Esophagus squamous epithelium (tissue), 5 donors: ENCODE data around the gene ENTPD2. TPM values are rescaled to one million over a fixed set of nuclear protein-coding genes. Genes with fewer than 3 reads are reported as not detected.
"Not testable (repeated sequence)": the region's sequence is repeated elsewhere in the genome, so short reads cannot be mapped to it uniquely, and the experiment has no call there.

Experiments used
- DNase-seq: peaks from one replicate; lab custom pipeline; 2025; lab: John Stamatoyannopoulos, UW
- H3K27ac ChIP-seq, 4 donors: fragments of 200-600 bp; sonication (generic); one replicate each; pipeline ENCODE4 v1.5.1; 2016 to 2019; ENCODE audit warnings: mild to moderate bottlenecking in 1 of 4
- H3K27me3 ChIP-seq, 4 donors: fragments of 200-600 bp; sonication (generic); 1 replicate in 3 of 4; 2 replicates in 1 of 4; pipeline versions ENCODE4 v1.5.1 to v1.6.0; 2017 to 2021; ENCODE audit warnings: antibody characterized with exemption in 1 of 4
- H3K36me3 ChIP-seq, 3 donors: fragments of 200-600 bp; sonication (generic); one replicate each; pipeline ENCODE4 v1.5.1; 2016 to 2019
- H3K4me1 ChIP-seq, 3 donors: fragments of 200-600 bp; sonication (generic); one replicate each; pipeline ENCODE4 v1.5.1; 2017 to 2019
- H3K4me3 ChIP-seq, 4 donors: fragments of 200-600 bp; sonication (generic); 1 replicate in 3 of 4; 2 replicates in 1 of 4; pipeline ENCODE4 v1.5.1; 2016 to 2019; ENCODE audit warnings: mild to moderate bottlenecking in 2 of 4, moderate library complexity in 1 of 4
- H3K9me3 ChIP-seq, 3 donors: fragments of 200-600 bp; sonication (generic); one replicate each; pipeline ENCODE4 v1.5.1; 2016 to 2019
- POLR2A ChIP-seq, 4 donors: fragments of 450-650 bp; IDR thresholded peaks; one replicate each; pipeline ENCODE4 v1.6.1; 2017; ENCODE audit warnings: antibody characterized with exemption in 4 of 4, mild to moderate bottlenecking in 4 of 4, moderate library complexity in 3 of 4
- WGBS, 2 donors: methylation state at CpG; one replicate each; pipeline ENCODE4 v1.1.5; 2018; 5-methylcytosine and 5-hydroxymethylcytosine counted together
- intact Hi-C: fragments of 100-400 bp; cut with DNase I; formaldehyde crosslinking; loops from one replicate; pipeline ENCODE4 v1.15.0; 2022
- total RNA-seq, 4 donors: library from RNA; depleted of rRNA; stranded (reverse); fragments of >200 nt; gene quantifications; one replicate each; pipeline ENCODE4 v1.1.0, GENCODE V29; 2016
- TF ChIP-seq, protein P1 (sequence below), 6 experiments: fragments of 450-650 bp in 4 of 6; fragments of 200-600 bp in 2 of 6; sonication (generic) in 2 of 6; IDR thresholded peaks; one replicate each; pipeline ENCODE4 v1.5.1; 2016 to 2019; ENCODE audit warnings: antibody characterized with exemption in 6 of 6, mild to moderate bottlenecking in 4 of 6, moderate library complexity in 4 of 6
- donor health status: DM: yes; HTN: yes; CAD: no.

The ENTPD2 gene
- total RNA-seq, 4 donors from 2014 or later = 0.47 to 1.3 (median 0.86) TPM

DNA sequence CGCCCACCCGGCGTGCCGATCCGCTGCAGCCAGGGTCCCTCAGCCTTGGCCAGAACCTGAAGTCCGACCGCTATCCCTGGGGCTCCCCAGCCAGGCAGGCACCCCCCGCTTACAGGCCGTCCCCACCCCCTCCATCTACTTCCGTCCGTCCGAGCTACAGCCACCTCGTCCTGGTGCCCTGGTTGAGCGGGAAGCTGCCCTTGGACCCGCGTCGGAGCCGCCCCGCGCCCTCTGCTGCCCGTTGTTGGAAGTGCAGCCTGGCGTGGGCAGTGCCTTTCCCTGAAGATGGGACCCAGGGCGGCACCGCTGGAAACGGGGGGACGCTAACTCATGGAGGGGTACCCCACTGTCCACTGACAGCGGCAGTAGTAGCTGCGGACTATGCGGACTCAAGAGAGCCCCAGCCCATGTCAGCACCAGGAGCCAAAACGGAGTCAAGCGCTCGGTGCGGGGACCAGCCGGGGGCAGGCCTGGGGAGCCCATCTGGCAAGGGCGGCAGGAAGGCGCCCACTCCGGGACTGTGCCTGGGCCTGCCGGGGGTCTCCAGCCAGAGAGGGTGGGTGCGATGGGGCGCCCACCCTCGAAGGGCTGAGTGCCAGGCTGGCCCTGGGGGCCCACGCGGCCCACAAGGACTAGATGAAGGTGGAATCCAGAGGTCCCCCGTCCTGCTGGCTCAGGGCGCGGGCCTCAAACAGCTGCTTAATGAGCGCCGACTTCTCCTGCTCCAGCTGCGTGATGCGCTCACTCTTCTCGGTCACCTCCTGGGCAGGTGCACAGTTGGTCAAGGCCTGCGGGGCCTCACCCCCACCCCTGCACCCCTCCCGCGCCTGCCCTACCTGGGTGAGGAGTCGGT is 10.4 kb upstream of the ENTPD2 start:
- Histone ChIP-seq H3K27me3 (peaks cover 0 to 15% (median 0%) of the 10 kb centered on the region in 4 donors), H3K9me3 (no peaks in the 10 kb centered on the region), H3K4me3 (no peak overlapping the region), H3K27ac (no peak overlapping the region), H3K4me1 (peaks cover 11 to 48% (median 11%) of the 10 kb centered on the region in 3 donors), H3K36me3 (no peaks in the 10 kb centered on the region)
- intact Hi-C loops = no loop called here
- 52 to 60% methylated on average over 4 to 11 of the region's 55 CpGs for WGBS, 2 donors
- no peak for DNase-seq
- TF ChIP-seq, protein P1, sequence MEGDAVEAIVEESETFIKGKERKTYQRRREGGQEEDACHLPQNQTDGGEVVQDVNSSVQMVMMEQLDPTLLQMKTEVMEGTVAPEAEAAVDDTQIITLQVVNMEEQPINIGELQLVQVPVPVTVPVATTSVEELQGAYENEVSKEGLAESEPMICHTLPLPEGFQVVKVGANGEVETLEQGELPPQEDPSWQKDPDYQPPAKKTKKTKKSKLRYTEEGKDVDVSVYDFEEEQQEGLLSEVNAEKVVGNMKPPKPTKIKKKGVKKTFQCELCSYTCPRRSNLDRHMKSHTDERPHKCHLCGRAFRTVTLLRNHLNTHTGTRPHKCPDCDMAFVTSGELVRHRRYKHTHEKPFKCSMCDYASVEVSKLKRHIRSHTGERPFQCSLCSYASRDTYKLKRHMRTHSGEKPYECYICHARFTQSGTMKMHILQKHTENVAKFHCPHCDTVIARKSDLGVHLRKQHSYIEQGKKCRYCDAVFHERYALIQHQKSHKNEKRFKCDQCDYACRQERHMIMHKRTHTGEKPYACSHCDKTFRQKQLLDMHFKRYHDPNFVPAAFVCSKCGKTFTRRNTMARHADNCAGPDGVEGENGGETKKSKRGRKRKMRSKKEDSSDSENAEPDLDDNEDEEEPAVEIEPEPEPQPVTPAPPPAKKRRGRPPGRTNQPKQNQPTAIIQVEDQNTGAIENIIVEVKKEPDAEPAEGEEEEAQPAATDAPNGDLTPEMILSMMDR (IDR thresholded peaks at IDR 0.05) = peak; percentile 92 to 100 (median 96)
- no peak for TF ChIP-seq POLR2A (IDR thresholded peaks at IDR 0.05)

DNA sequence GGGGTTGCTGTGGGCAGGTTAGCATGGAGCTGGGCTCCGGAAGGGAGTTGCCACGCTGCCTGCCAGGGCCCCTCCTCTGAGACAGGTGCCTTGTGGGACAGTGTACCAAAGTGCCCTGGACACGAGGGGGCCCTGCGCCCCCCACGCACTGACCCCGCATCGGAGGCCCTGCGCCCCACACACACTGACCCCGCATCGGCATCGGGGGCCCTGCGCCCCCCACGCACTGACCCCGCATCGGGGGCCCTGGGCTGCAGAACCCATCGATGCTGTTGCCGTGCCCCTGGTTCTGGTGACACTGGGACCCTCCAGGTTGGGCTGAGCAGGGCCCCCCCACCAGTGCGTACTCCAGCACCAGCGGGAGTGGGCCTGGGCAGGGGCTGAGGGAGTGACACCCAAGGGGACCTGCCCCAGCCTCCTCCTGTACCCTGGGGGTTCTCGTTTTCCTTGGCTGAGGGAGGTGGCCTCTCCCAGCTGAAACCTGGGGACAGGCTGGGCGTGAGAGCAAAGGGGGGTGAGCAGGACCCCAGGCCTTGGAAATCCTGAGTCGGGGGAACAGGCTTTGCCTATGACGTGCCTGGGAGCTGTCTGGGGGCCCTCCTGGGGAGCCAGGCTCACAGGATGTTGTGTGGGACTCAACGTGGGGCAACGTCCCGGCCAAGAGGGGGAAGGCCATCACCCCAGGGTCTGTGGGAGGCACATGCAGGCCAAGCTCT is 9.6 kb upstream of the ENTPD2 start:
- no peak for DNase-seq
- Histone ChIP-seq H3K36me3 (no peaks in the 10 kb centered on the region), H3K4me1 (peaks cover 6 to 40% (median 10%) of the 10 kb centered on the region in 3 donors), H3K4me3 (no peak overlapping the region), H3K27me3 (peaks cover 0 to 7% (median 0%) of the 10 kb centered on the region in 4 donors), H3K9me3 (no peaks in the 10 kb centered on the region), H3K27ac (no peak overlapping the region)
- TF ChIP-seq POLR2A (IDR thresholded peaks at IDR 0.05) = no peak
- TF ChIP-seq, protein P1 (IDR thresholded peaks at IDR 0.05) = no peak
- intact Hi-C loops = no loop called here
- 40 to 81% methylated on average over 2 to 3 of the region's 26 CpGs for WGBS, 2 donors

DNA sequence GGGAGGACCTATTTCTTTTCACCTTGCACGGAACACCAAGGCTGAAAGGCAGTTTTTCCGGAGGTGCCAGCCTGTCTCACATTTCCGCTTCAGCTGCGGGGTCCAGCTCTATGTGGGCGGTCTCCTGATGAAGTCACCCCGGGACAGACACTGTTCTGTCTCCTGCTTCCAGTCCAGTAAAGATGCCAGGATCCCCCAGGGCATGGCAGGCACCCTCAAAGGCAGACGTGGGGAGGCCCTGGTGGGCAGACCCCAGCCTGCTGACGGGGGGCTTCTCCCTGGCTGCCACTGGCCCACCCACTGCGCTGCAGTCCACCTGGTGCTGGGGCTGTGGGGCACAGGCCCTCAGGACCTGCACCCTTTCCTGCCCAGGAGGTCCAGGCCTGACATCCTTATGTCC is 8.9 kb upstream of the ENTPD2 start:
- intact Hi-C loops, H3K27me3 ChIP-seq, DNase-seq, H3K4me3 ChIP-seq, H3K27ac ChIP-seq, H3K36me3 ChIP-seq, H3K9me3 ChIP-seq: not testable (repeated sequence)
- peaks cover under 1 to 37% (median 4%) of the 10 kb centered on the region in 3 donors for H3K4me1 ChIP-seq
- no CpG with 5 or more reads among the region's 9 CpGs for WGBS, 2 donors

DNA sequence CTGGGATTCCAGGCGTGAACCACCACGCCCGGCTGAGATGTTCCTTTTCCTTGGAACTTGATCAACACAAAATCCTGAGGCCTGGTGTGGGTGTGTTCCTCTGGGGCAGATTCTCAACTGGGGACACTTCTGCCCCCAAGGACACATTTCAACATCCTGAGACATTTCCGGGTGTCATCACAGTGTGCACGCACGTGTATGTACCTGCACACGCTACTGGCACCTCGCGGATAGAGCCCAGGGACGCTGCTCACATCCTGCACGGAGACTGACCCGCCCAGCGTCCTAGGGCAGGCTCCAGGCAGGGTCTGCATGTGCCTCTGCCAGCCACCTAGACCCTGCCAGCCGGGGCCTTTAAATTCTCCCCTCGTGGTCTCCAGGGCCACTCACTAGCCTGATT is 8.5 kb upstream of the ENTPD2 start:
- WGBS, 2 donors = 19 to 26% methylated on average over 4 to 9 of the region's 15 CpGs
- peaks cover 0 to 38% (median 3%) of the 10 kb centered on the region in 3 donors for H3K4me1 ChIP-seq
- TF ChIP-seq, protein P1 (IDR thresholded peaks at IDR 0.05) = no peak
- TF ChIP-seq POLR2A (IDR thresholded peaks at IDR 0.05) = no peak
- intact Hi-C loops = no loop called here
- H3K9me3 ChIP-seq = no peaks in the 10 kb centered on the region
- H3K27me3 ChIP-seq = no peaks in the 10 kb centered on the region
- H3K4me3 ChIP-seq = no peak overlapping the region
- no peaks in the 10 kb centered on the region for H3K36me3 ChIP-seq
- no peak overlapping the region for H3K27ac ChIP-seq
- DNase-seq = no peak

DNA sequence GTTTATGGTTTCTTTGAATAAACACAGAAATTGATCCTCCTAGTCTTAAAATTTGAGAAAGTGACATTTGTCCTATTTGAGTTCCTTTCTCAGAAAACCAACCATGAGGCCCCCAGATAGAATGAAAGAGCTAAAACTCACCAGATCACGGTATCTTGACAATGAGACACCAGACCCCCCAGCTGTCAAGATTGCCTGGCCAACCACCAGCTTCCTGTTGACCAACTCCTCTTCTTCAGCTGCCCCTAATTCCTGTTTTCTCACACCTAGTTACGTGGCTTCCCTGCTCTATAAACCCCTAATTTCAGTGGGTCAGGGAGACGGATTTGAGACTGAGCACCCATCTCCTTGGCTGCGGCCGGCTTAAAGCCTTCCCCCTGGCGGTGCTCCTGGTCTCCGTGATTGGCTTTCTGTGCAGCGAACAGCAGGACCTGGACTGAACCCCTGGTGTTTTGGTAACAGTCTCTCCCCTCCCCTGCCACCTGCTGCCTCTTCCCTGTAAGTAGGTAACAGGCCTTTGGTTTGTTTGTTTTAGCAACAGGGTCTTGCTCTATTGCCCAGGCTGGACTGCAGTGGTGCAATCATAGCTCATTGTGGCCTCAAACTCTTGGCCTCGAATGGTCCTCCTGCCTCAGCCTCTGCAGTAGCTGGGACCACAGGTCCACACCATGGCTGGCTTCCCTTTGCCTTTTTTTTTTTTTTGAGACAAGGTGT is 4.8 kb upstream of the ENTPD2 start:
- intact Hi-C loops = no loop called here
- 83 to 88% methylated on average over 8 to 9 of the region's 9 CpGs for WGBS, 2 donors
- Histone ChIP-seq H3K4me3 (no peak overlapping the region), H3K4me1 (peaks cover 23 to 59% (median 24%) of the 10 kb centered on the region in 3 donors), H3K36me3 (no peaks in the 10 kb centered on the region), H3K9me3 (no peaks in the 10 kb centered on the region), H3K27me3 (peaks cover 0 to 21% (median 0%) of the 10 kb centered on the region in 4 donors), H3K27ac (no peak overlapping the region)
- TF ChIP-seq, protein P1 (IDR thresholded peaks at IDR 0.05) = no peak
- no peak for TF ChIP-seq POLR2A (IDR thresholded peaks at IDR 0.05)
- no peak for DNase-seq
